Omental fat pad (tissue), 4 donors: ENCODE results near the gene SART1. TPM values are rescaled to one million over a fixed set of nuclear protein-coding genes. Genes with fewer than 3 reads are reported as not detected.

Experiments
- ATAC-seq: fragments of 150-250 bp; one replicate; pipeline ENCODE4 v1.9.1; 2016; ENCODE audit warnings: mild to moderate bottlenecking, moderate library complexity; ENCODE audit not compliant: low FRiP score
- DNase-seq: peaks from one replicate; pipeline ENCODE4 v3.0.0-alpha.2; 2019; ENCODE audit warnings: low spot score
- total RNA-seq, 4 donors: library from RNA; depleted of rRNA; stranded (reverse); fragments of >200 nt; gene quantifications; one replicate each; pipeline ENCODE4 v1.1.0, GENCODE V29; 2016
- TF ChIP-seq, protein P1 (sequence below), 3 donors: fragments of 450-650 bp; IDR thresholded peaks; one replicate each; pipeline ENCODE4 v1.5.1; 2016 to 2017; ENCODE audit warnings: antibody characterized with exemption in 3 of 3, mild to moderate bottlenecking in 3 of 3, moderate library complexity in 2 of 3

The SART1 gene
- total RNA-seq, 4 donors from 2014 or later: 22.5 to 62.4 (median 47.1) TPM

DNA sequence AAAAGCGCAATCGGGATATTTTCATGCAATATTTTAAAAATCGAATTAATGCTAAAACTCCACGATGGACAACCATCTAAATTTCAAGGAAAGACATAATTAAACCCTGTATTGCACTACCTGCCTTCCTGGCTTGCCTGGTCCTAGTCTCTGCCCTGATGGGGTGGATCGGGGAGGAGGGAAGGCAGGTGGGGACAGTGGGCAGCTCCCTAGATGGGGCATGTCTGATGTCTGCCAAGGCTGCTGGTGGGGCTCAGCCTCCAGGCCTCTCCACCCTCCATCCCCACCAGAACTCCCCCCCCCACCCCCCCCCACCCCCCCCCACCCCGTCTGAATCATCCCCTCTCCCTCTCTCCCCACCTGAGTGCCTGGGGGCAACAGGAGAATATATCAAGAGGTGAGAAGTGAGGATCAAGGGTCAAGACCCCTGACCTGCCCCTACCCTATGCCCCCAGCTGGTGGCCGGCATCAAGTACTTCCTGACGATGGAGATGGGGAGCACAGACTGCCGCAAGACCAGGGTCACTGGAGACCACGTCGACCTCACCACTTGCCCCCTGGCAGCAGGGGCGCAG, 50.9 kb downstream of the SART1 start:
- ATAC-seq (no peak), DNase-seq (no peak)
- TF ChIP-seq, protein P1, sequence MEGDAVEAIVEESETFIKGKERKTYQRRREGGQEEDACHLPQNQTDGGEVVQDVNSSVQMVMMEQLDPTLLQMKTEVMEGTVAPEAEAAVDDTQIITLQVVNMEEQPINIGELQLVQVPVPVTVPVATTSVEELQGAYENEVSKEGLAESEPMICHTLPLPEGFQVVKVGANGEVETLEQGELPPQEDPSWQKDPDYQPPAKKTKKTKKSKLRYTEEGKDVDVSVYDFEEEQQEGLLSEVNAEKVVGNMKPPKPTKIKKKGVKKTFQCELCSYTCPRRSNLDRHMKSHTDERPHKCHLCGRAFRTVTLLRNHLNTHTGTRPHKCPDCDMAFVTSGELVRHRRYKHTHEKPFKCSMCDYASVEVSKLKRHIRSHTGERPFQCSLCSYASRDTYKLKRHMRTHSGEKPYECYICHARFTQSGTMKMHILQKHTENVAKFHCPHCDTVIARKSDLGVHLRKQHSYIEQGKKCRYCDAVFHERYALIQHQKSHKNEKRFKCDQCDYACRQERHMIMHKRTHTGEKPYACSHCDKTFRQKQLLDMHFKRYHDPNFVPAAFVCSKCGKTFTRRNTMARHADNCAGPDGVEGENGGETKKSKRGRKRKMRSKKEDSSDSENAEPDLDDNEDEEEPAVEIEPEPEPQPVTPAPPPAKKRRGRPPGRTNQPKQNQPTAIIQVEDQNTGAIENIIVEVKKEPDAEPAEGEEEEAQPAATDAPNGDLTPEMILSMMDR (IDR thresholded peaks at IDR 0.05): no peak

DNA sequence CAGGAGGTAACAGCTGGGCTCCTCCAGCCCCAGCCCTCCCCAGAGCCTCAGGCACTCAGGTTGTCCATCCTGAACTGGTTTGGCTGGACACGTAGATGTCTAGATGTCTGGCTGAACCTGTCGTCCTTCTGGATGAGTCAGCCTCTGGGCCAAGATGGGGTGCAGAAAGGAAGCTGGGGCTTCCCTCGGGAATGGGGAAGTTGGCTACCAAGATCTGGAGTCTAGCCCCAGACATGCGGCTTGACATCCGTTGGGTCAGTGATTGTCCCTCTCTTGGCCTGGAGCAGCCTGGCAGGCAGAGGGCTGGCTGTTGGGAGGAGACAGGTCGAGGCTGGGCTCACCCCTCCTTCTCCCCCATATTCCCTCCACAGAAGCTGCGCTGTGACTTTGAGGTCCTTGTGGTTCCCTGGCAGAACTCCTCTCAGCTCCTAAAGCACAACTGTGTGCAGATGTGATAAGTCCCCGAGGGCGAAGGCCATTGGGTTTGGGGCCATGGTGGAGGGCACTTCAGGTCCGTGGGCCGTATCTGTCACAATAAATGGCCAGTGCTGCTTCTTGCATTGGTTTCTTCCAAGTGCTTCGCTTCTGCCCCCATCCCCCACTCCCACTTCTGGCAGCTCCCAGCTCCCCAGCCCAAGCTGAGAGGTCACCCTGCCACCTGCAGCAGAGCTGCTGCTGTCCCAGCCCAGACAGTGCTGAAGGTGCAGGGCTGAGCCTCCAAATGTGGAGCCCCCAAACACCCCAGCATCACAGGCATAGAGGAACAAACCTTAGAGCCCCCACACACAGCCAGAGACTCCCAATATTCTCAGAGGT, 51.6 kb downstream of the SART1 start:
- DNase-seq: no peak
- no peak for ATAC-seq
- TF ChIP-seq, protein P1 (IDR thresholded peaks at IDR 0.05): no peak

DNA sequence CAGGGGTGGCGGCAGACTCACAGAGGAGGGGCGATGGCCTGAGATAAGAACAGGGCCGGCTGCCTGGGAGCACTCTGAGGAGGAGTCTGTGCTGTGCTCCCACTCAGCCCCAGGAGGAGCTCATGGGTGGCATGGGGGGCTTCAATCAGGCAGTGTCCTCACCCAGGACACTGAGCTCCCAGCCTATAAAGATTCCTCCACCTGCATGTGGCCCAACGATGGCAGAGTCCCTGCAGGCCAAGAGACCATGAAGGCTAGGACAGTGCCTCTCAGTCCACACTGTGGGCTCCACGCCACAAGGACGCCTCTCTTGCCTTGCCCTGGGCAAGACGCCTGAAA, 52.2 kb downstream of the SART1 start:
- TF ChIP-seq, protein P1 (IDR thresholded peaks at IDR 0.05): no peak
- ATAC-seq: no peak
- no peak for DNase-seq

DNA sequence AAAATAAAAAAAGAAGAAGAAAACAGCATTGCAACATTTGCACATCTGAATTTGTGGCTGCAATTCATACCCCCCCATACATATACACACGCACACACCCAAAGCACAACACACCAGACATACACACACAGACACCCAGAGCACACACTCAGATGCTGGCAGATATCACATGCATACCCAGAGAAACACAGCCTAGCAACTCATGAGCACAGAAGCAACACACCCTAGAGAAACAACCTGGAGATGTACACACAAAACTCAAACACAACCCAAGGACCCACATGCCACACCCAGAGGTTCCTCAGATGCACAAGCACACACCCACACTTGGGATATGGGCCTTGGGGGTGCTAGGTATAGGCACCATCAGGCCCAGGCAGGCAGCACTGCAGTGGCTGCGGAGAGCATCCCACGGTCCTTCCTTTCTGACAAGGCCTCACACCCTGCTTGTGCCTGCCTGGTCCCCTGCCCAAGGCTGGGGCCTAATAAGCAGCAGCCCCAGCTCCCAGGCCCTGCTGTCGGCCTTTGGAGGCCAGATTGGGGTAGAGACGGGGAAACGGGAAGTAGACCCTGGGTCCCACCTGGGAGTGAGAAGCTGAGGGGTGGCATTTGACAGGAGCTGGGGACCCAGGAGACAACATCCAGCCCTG, 53.4 kb downstream of the SART1 start:
- TF ChIP-seq, protein P1 (IDR thresholded peaks at IDR 0.05): no peak
- ATAC-seq (no peak), DNase-seq (no peak)

DNA sequence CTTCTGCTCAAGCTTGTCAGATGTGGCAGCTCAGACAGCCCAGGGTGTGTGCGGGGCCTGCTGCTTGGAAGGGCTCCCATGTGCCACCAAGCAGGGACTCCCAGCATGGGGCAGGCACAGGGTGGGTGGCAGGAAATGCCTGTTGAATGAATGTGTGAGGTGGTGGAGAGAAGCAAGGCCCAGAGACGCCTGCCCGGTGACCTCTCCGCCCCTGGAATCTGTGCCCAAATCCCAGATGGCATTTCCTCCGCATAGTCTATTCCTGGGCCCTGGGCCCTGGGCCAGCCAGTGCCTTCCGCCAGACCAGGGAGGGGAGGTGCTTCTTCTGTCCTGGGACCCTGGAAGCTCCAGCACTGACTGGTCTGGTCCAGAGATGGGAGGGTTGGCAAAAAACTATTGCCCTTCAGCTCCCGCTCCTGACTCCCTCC, 53.9 kb downstream of the SART1 start:
- TF ChIP-seq, protein P1 (IDR thresholded peaks at IDR 0.05): no peak
- DNase-seq: no peak
- ATAC-seq: no peak

DNA sequence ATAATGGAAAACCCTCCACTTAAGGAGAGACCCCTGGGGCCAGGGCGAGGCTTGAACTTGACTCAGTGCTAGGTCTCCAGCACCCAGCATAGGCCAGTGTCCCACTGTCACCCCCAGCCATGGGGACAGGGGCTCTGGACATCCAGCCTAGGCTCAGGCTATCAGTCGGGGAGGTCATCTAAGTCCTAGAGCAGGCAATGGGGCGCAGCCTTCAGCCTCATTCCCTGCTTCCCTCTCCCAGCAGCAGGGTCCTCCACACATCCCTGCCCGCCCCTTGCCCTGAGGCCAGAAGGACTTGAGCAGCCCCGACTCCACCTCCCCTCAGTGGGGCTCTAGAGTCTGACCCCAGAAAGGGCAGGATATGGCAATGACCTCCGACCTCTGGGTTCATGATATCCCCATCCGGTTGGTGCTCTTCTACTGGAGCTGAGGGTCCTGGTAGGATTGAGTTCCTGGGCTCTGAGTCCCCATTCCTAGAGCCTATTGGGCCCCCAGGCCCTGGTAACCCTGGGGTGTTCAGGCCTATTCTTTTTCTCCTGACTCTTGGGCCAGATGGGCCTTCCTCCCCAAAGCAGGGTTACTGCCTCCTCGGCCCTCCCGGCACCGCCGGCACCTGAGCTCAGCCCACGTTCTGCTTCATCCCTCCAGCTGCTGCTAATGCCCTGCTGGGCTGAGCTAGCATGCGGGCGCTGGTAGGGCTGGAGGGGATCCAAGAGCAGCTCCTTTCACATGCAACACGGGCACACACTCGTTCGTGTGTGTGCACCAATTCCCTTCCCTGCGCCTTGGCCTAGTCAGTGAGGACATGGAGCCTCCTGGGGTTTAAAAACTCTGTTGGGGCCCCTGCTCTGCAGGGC, 54.6 kb downstream of the SART1 start:
- DNase-seq (no peak), ATAC-seq (no peak)
- TF ChIP-seq, protein P1 (IDR thresholded peaks at IDR 0.05): no peak
